Mesenchymal stem cell (in vitro differentiated cells and primary cell): Measurements from ENCODE around the gene MKNK1.
A peak's percentile ranks its signal among the peaks of the same experiment; 100 is the strongest.

ENCODE experiments used
- DNase-seq: peaks from one replicate; pipeline ENCODE4 v3.0.0-alpha.2; 2013
- H2AFZ ChIP-seq: one replicate; pipeline ENCODE4 v1.6.1; 2013; ENCODE audit warnings: low read depth, mild to moderate bottlenecking, control low read depth, inconsistent platforms, low read length, moderate library complexity
- H2AK5ac ChIP-seq: 2 replicates; pipeline ENCODE4 v1.6.1; 2013; ENCODE audit warnings: low read length, moderate library complexity, mild to moderate bottlenecking, inconsistent platforms; ENCODE audit not compliant: severe bottlenecking
- H2BK120ac ChIP-seq: one replicate; pipeline ENCODE4 v1.6.1; 2013; ENCODE audit warnings: low read depth, mild to moderate bottlenecking, inconsistent platforms, low read length, moderate library complexity
- H2BK12ac ChIP-seq, 2 experiments: one replicate each; pipeline ENCODE4 v1.6.1; 2013; ENCODE audit warnings: inconsistent platforms in 2 of 2, low read length in 2 of 2, mild to moderate bottlenecking in 2 of 2, moderate library complexity in 2 of 2, control low read depth in 1 of 2
- H2BK15ac ChIP-seq: one replicate; pipeline ENCODE4 v1.6.1; 2013; ENCODE audit warnings: mild to moderate bottlenecking, low read depth, inconsistent platforms; ENCODE audit not compliant: poor library complexity, severe bottlenecking
- H2BK5ac ChIP-seq: 2 replicates; pipeline ENCODE4 v1.6.1; 2013; ENCODE audit warnings: low read depth, mild to moderate bottlenecking, low read length, control low read depth, inconsistent platforms; ENCODE audit not compliant: poor library complexity, severe bottlenecking
- H3K14ac ChIP-seq, 2 experiments: one replicate each; pipeline ENCODE4 v1.6.1; 2013; ENCODE audit warnings: inconsistent platforms in 2 of 2, low read length in 2 of 2, control low read depth in 1 of 2, mild to moderate bottlenecking in 1 of 2, moderate library complexity in 1 of 2
- H3K18ac ChIP-seq, 2 experiments: one replicate each; pipeline ENCODE4 v1.6.1; 2013; ENCODE audit warnings: inconsistent platforms in 2 of 2, low read length in 2 of 2, control low read depth in 1 of 2, low read depth in 1 of 2, mild to moderate bottlenecking in 1 of 2
- H3K23ac ChIP-seq, 2 experiments: one replicate each; pipeline ENCODE4 v1.6.1; 2013; ENCODE audit warnings: inconsistent platforms in 2 of 2, low read length in 2 of 2, mild to moderate bottlenecking in 2 of 2, moderate library complexity in 2 of 2, control low read depth in 1 of 2
- H3K27ac ChIP-seq: 2 replicates; pipeline ENCODE4 v1.5.1; 2013; ENCODE audit warnings: mild to moderate bottlenecking, moderate library complexity, low read length, control low read depth, inconsistent platforms; ENCODE audit not compliant: poor library complexity, severe bottlenecking
- H3K27me3 ChIP-seq, 2 experiments: 2 replicates each; pipeline versions ENCODE4 v1.6.1 to v1.7.0; 2013; ENCODE audit warnings: low read length in 2 of 2, mild to moderate bottlenecking in 2 of 2, moderate library complexity in 2 of 2, control low read depth in 1 of 2, inconsistent platforms in 1 of 2; ENCODE audit not compliant: control insufficient read depth in 1 of 2, insufficient read depth in 1 of 2
- H3K36me3 ChIP-seq, 2 experiments: 2 replicates each; pipeline versions ENCODE4 v1.6.1 to v1.7.0; 2013; ENCODE audit warnings: low read length in 2 of 2, control low read depth in 1 of 2, inconsistent platforms in 1 of 2, low read depth in 1 of 2, mild to moderate bottlenecking in 1 of 2; ENCODE audit not compliant: insufficient read depth in 2 of 2, control insufficient read depth in 1 of 2
- H3K4ac ChIP-seq, 2 experiments: one replicate each; pipeline ENCODE4 v1.6.1; 2013; ENCODE audit warnings: inconsistent platforms in 2 of 2, low read length in 2 of 2, mild to moderate bottlenecking in 2 of 2, moderate library complexity in 2 of 2, control low read depth in 1 of 2, low read depth in 1 of 2
- H3K4me1 ChIP-seq: 2 replicates; pipeline ENCODE4 v1.6.1; 2013; ENCODE audit warnings: low read depth, low read length, control low read depth; ENCODE audit not compliant: control insufficient read depth, insufficient read depth
- H3K4me2 ChIP-seq: 2 replicates; pipeline ENCODE4 v1.6.1; 2013; ENCODE audit warnings: low read length, mild to moderate bottlenecking, inconsistent platforms; ENCODE audit not compliant: poor library complexity, severe bottlenecking
- H3K4me3 ChIP-seq, 2 experiments: 2 replicates each; pipeline versions ENCODE4 v1.5.1 to v1.7.0; 2013; ENCODE audit warnings: low read length in 2 of 2, mild to moderate bottlenecking in 2 of 2, control low read depth in 1 of 2, low read depth in 1 of 2; ENCODE audit not compliant: insufficient read depth in 1 of 2
- H3K79me1 ChIP-seq: replicated peaks from 2 replicates; pipeline ENCODE4 v1.6.1; 2013; ENCODE audit warnings: mild to moderate bottlenecking, control low read depth, low read length, inconsistent platforms; ENCODE audit not compliant: poor library complexity, severe bottlenecking
- H3K9ac ChIP-seq: 2 replicates; pipeline ENCODE4 v1.7.0; 2013; ENCODE audit warnings: mild to moderate bottlenecking, low read length, moderate library complexity
- H3K9me3 ChIP-seq: 2 replicates; pipeline ENCODE4 v1.7.0; 2013; ENCODE audit warnings: mild to moderate bottlenecking, low read length; ENCODE audit not compliant: control insufficient read depth
- H4K8ac ChIP-seq: one replicate; pipeline ENCODE4 v1.6.1; 2013; ENCODE audit warnings: inconsistent platforms, mild to moderate bottlenecking, low read length, moderate library complexity
- H4K91ac ChIP-seq: one replicate; pipeline ENCODE4 v1.6.1; 2013; ENCODE audit warnings: mild to moderate bottlenecking, low read length, inconsistent platforms
- WGBS: methylation state at CpG from one replicate; pipeline ENCODE4 v1.1.7; 2013; ENCODE audit warnings: mixed read lengths; 5-methylcytosine and 5-hydroxymethylcytosine counted together

Gene MKNK1

DNA sequence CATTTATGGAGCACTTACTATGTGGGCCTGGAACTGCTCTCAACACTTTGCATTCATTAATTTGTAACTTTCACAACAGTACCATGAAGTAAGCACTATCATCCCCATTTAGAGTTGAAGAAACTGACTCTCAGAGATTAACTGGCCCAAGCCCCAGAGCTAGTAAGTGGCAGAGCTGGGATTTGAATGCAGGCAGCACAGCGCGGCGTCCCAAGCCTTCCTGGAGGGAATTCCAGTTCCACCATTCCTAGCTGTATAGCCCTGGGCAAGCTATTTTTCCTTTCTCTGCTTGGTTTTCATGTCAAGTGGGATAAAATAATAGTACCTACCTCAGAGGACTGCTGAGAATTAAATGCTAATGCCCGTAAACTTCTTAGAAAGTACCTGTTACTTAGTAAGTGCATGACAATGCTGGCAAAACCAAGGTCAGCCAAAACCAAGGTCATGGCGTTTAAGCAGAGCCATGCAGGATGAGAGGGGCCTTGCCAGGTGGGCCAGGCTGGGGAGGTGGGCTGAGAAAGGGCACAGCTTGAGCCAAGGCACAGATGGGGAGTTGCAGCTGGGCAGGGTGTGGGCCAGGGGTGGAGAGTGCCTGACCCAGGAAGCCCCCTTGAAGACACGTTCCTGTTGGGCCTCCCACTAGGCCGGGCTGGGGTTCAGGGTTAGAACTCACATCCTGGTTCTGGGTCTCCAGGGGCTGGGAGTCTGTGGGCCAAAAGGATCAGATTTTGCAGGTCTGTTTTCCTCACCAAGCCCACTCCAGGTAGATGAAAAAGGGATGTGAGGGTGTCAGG, 48.0 kb downstream of the MKNK1 start:
- H3K4me3 ChIP-seq: no peak overlapping the region
- H4K91ac ChIP-seq: no peak overlapping the region
- H3K36me3 ChIP-seq: peaks cover 30 to 38% of the 10 kb centered on the region in 2 experiments
- no peak overlapping the region for H2BK15ac ChIP-seq
- no peak overlapping the region for H3K9ac ChIP-seq
- WGBS: 86% methylated on average over 4 of the region's 7 CpGs
- no peak overlapping the region for H4K8ac ChIP-seq
- H3K4me1 ChIP-seq: no peaks in the 10 kb centered on the region
- H3K79me1 ChIP-seq: no peaks in the 10 kb centered on the region
- no peak overlapping the region for H3K27ac ChIP-seq
- H3K23ac ChIP-seq: no peak overlapping the region
- no peak overlapping the region for H2AK5ac ChIP-seq
- no peak overlapping the region for H2BK120ac ChIP-seq
- no peak for DNase-seq
- H3K18ac ChIP-seq: no peak overlapping the region
- H3K4me2 ChIP-seq: no peak overlapping the region
- H2BK12ac ChIP-seq: no peak overlapping the region
- no peak overlapping the region for H2AFZ ChIP-seq
- H3K14ac ChIP-seq: peak overlapping the region in 1 of 2 experiments; percentile 26
- no peak overlapping the region for H3K4ac ChIP-seq
- H3K27me3 ChIP-seq: peaks cover 24 to 27% of the 10 kb centered on the region in 2 experiments
- no peak overlapping the region for H2BK5ac ChIP-seq
- H3K9me3 ChIP-seq: no peaks in the 10 kb centered on the region

GRCh38 chr1:46554597-46555381, 49.3 kb downstream of the MKNK1 start:
- 88% methylated on average over 12 of the region's 12 CpGs for WGBS
- H2BK120ac ChIP-seq: no peak overlapping the region
- no peak overlapping the region for H2BK5ac ChIP-seq
- H4K91ac ChIP-seq: no peak overlapping the region
- no peak overlapping the region for H2AK5ac ChIP-seq
- H3K14ac ChIP-seq: no peak overlapping the region
- no peak for DNase-seq
- no peak overlapping the region for H2AFZ ChIP-seq
- no peak overlapping the region for H3K18ac ChIP-seq
- no peak overlapping the region for H3K4ac ChIP-seq
- H3K27ac ChIP-seq: no peak overlapping the region
- no peak overlapping the region for H3K23ac ChIP-seq
- H3K9ac ChIP-seq: no peak overlapping the region
- H3K9me3 ChIP-seq: no peaks in the 10 kb centered on the region
- H2BK15ac ChIP-seq: no peak overlapping the region
- peaks cover 18 to 25% of the 10 kb centered on the region in 2 experiments for H3K36me3 ChIP-seq
- H3K4me2 ChIP-seq: no peak overlapping the region
- H3K4me3 ChIP-seq: no peak overlapping the region
- H4K8ac ChIP-seq: no peak overlapping the region
- H3K79me1 ChIP-seq: no peaks in the 10 kb centered on the region
- no peaks in the 10 kb centered on the region for H3K4me1 ChIP-seq
- H3K27me3 ChIP-seq: peaks cover 35 to 39% of the 10 kb centered on the region in 2 experiments
- no peak overlapping the region for H2BK12ac ChIP-seq

GRCh38 chr1:46554236-46554596, 49.9 kb downstream of the MKNK1 start:
- Histone ChIP-seq H4K91ac (no peak overlapping the region), H3K4ac (no peak overlapping the region), H3K18ac (no peak overlapping the region), H2AK5ac (no peak overlapping the region), H3K27ac (no peak overlapping the region), H3K79me1 (no peaks in the 10 kb centered on the region), H3K9me3 (no peaks in the 10 kb centered on the region), H3K4me1 (peaks cover 2% of the 10 kb centered on the region), H4K8ac (no peak overlapping the region), H3K27me3 (peaks cover 39 to 45% of the 10 kb centered on the region in 2 experiments), H2BK15ac (no peak overlapping the region), H3K9ac (no peak overlapping the region), H2AFZ (no peak overlapping the region), H3K4me3 (no peak overlapping the region), H2BK12ac (no peak overlapping the region), H3K14ac (no peak overlapping the region), H2BK120ac (no peak overlapping the region), H3K4me2 (no peak overlapping the region), H3K36me3 (peaks cover 14 to 19% of the 10 kb centered on the region in 2 experiments), H3K23ac (no peak overlapping the region), H2BK5ac (no peak overlapping the region)
- WGBS: 86% methylated on average over 6 of the region's 6 CpGs
- DNase-seq: no peak

GRCh38 chr1:46553506-46553905, 50.6 kb downstream of the MKNK1 start:
- DNase-seq: no peak
- no peak overlapping the region for H2BK15ac ChIP-seq
- H3K4me2 ChIP-seq: no peak overlapping the region
- H3K79me1 ChIP-seq: no peaks in the 10 kb centered on the region
- H3K4me1 ChIP-seq: peaks cover 2% of the 10 kb centered on the region
- H3K27ac ChIP-seq: no peak overlapping the region
- no peak overlapping the region for H3K14ac ChIP-seq
- H3K9ac ChIP-seq: no peak overlapping the region
- H2BK12ac ChIP-seq: no peak overlapping the region
- no peak overlapping the region for H3K18ac ChIP-seq
- H3K4me3 ChIP-seq: no peak overlapping the region
- no peaks in the 10 kb centered on the region for H3K9me3 ChIP-seq
- H3K36me3 ChIP-seq: peaks cover 7 to 12% of the 10 kb centered on the region in 2 experiments
- no peak overlapping the region for H3K4ac ChIP-seq
- WGBS: 88% methylated on average over 3 of the region's 3 CpGs
- H2AK5ac ChIP-seq: no peak overlapping the region
- H4K91ac ChIP-seq: no peak overlapping the region
- no peak overlapping the region for H2AFZ ChIP-seq
- no peak overlapping the region for H4K8ac ChIP-seq
- H3K23ac ChIP-seq: no peak overlapping the region
- peaks cover 41 to 48% of the 10 kb centered on the region in 2 experiments for H3K27me3 ChIP-seq
- no peak overlapping the region for H2BK120ac ChIP-seq
- no peak overlapping the region for H2BK5ac ChIP-seq
